Measurements from ENCODE around the gene CFAP92.

- no peak for TF ChIP-seq REST (IDR thresholded peaks at IDR 0.05; ENCODE audit: insufficient read depth in 1 of 2, low read depth in 2 of 2, low read length in 2 of 2)
- TF ChIP-seq POLR2AphosphoS5 (IDR thresholded peaks at IDR 0.05; ENCODE audit: low read depth, low read length), result no peak
- TF ChIP-seq SIN3A (IDR thresholded peaks at IDR 0.05; ENCODE audit: borderline replicate concordance, insufficient read depth, low read length), result no peak
These were observed 91.5 kb downstream of the CFAP92 start for GRCh38 chr3:128902426-128902825.

Measured in PFSK-1 (cell line).